NB4 (cell line): ENCODE data around the gene CNGA2.

Experiments
- DNase-seq: peaks from one replicate; pipeline ENCODE4 v3.0.0; 2010; ENCODE audit warnings: low read depth
- H3K4me3 ChIP-seq: one replicate; pipeline ENCODE4 v1.5.1; 2011; ENCODE audit warnings: mild to moderate bottlenecking, low read depth, low read length, moderate library complexity
- MYC ChIP-seq: IDR thresholded peaks from 2 replicates; pipeline ENCODE4 v1.6.1; 2011; ENCODE audit warnings: low read depth, low read length
- POLR2A ChIP-seq: IDR thresholded peaks from 2 replicates; pipeline ENCODE4 v1.6.1; 2011; ENCODE audit warnings: mild to moderate bottlenecking; ENCODE audit not compliant: insufficient read length; ENCODE audit errors: extremely low read depth
- TF ChIP-seq, protein P1 (sequence below): IDR thresholded peaks from one replicate; pipeline ENCODE4 v1.5.1; 2012; ENCODE audit warnings: low read depth, low read length
- TF ChIP-seq, protein P2 (sequence below): IDR thresholded peaks from 2 replicates; pipeline ENCODE4 v1.6.1; 2011; ENCODE audit warnings: low read depth, low read length

Gene CNGA2

DNA sequence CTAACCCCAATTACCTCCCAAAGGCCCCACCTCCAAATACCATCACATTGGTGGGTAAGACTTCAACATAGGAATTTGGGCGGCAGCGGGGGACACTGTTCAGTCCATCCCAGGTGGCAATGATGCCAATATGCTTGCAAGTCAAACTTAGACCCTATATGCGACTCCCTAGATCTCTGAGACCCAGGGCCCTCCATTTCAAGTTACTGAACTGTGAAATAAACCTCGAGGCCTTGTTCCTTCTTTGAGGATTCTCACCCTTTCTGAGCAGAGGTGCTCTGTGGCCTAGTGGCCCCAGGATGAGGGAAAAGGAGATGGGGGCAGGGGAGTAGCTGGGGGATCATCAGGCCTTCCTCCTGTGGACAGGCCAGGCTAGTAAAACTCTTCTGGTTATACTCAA lies 44.7 kb downstream of the CNGA2 start:
- DNase-seq, result no peak
- TF ChIP-seq POLR2A (no peak), MYC (no peak)
- TF ChIP-seq, protein P1, sequence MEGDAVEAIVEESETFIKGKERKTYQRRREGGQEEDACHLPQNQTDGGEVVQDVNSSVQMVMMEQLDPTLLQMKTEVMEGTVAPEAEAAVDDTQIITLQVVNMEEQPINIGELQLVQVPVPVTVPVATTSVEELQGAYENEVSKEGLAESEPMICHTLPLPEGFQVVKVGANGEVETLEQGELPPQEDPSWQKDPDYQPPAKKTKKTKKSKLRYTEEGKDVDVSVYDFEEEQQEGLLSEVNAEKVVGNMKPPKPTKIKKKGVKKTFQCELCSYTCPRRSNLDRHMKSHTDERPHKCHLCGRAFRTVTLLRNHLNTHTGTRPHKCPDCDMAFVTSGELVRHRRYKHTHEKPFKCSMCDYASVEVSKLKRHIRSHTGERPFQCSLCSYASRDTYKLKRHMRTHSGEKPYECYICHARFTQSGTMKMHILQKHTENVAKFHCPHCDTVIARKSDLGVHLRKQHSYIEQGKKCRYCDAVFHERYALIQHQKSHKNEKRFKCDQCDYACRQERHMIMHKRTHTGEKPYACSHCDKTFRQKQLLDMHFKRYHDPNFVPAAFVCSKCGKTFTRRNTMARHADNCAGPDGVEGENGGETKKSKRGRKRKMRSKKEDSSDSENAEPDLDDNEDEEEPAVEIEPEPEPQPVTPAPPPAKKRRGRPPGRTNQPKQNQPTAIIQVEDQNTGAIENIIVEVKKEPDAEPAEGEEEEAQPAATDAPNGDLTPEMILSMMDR, result no peak
- TF ChIP-seq, protein P2, sequence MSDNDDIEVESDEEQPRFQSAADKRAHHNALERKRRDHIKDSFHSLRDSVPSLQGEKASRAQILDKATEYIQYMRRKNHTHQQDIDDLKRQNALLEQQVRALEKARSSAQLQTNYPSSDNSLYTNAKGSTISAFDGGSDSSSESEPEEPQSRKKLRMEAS, result no peak

DNA sequence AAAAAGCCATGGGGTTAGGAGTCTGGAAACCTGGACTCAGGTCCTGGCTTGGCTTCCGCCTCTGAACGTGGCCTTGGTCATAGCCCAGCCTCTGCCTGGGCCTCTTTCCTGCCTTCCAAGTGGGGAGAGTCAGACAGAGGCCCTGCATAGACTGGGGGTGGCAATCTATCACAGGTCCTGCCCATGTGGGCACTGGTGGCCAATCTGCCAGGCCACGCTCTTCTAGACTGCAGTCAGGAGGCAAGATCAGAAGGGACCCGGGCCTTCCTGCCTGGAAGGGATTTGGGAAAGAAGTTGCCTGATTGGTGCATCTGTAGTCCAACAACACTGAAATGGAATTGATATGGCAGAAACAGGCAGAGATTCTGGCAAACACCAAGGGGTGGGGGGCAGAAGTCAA lies 46.1 kb downstream of the CNGA2 start:
- no peak overlapping the region for H3K4me3 ChIP-seq
- no peak for TF ChIP-seq MYC
- DNase-seq, result no peak

More for the DNA sequence above, 44.7 kb downstream of the CNGA2 start:
- H3K4me3 ChIP-seq, result no peak overlapping the region

DNA sequence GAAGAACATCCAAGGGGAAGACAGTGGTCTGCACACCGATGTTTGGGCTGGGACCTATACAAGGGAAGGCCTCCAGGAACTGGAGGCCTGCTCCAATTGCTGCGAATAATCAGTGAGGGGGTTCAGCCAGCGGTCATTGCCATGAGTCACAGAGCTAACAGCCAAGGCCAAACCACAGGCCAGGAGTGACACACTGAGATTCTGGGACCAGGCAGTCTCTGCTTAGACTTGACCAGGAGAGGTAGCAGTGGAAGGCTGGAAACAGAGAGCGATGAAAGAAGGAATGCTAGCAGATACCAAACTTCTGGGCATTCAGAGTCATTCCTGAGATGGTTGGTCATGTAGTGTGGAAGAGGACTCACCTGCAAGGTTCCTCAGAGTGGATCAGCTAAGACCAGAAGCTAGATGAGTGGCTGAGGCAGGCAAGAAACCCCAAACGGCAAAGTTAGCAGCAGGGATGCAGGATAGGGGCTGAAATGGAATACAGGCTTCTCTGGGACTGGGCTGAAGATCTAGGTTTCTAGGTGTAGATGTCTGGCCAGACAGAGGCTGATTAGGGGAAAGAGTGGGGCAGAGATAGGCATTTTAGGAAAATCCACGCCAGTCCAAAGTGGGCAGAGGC lies 54.7 kb downstream of the CNGA2 start:
- TF ChIP-seq MYC, result no peak
- TF ChIP-seq, protein P1, result no peak
- no peak for TF ChIP-seq POLR2A
- TF ChIP-seq, protein P2, result no peak
- H3K4me3 ChIP-seq, result no peak overlapping the region
- DNase-seq, result no peak

DNA sequence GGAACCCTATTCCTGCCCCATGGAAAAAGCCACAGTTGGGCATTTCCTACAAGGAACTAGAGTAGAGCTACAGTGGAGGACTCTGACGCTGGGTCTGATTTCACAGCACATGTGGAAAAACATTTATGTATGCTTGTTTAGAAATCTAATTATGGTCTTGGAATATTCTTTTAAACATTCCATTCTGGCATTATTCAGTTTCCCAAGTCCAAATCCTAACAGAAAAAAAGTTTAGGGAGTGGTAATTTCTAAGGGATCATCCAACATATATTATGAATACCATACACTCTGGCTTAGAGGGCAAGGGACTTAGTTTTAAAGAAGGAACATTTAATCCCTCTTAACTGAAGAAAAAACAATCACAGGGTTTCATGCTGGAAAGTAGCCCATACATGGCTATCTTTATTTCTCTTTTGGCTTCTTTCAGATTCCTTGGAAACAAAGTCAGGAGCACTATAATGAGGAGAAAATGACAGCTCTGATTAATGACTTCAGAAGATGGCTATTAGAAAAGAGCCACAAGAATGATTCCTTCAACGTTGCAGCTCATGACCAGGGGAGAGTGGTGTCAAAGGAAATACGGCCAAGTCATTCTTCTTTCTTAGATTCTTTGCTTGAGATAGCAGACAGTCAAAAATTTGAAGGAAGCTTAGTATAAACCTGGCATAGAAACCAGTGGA lies 56.1 kb downstream of the CNGA2 start:
- H3K4me3 ChIP-seq, result no peak overlapping the region
- TF ChIP-seq, protein P2, result no peak
- TF ChIP-seq POLR2A (no peak), MYC (no peak)
- TF ChIP-seq, protein P1, result no peak
- DNase-seq, result no peak

DNA sequence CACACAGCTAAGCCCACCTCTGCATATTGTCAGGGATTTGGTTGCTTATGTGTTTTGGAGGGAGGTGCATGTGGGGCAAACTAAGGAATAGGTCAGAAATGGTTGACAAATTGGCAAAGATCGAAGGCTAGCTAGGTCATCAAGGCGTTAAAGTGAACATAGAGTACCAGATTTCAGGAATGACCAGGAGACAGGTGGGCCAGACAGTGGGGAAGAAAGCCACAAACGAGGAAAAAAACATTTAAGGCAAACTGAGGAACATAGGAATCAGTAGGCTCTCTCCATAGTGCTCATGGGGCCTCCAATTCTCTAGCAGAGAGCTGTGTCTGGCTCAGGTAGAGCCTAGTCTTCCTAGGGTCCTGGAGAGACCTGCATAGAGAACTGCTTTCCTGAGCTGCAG lies 57.4 kb downstream of the CNGA2 start:
- no peak for TF ChIP-seq POLR2A
- no peak for TF ChIP-seq MYC
- TF ChIP-seq, protein P2, result no peak
- TF ChIP-seq, protein P1, result no peak
- H3K4me3 ChIP-seq, result no peak overlapping the region
- DNase-seq, result no peak

DNA sequence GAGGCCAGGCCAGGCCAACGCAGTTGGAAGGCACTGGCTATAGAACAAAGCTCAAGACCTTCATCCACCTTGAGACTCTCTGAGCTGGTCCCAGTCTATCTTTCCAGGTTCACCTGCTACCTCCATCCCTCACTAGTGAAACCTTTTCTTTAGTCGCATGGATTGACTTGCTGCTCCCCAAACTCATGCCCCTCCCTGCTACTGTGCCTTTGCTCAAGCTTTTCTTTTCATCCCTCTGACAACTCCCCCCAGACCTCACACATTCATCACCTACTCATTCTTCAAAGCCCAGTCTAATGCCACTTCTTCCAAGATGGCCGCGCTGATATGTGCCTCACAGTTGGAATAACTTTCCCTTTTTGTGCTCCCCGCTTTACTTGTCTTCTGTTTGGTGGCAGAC lies 58.0 kb downstream of the CNGA2 start:
- DNase-seq, result no peak
- TF ChIP-seq MYC (no peak), POLR2A (no peak)
- TF ChIP-seq, protein P2, result no peak
- TF ChIP-seq, protein P1, result no peak

More for the DNA sequence above, 58.0 kb downstream of the CNGA2 start:
- no peak overlapping the region for H3K4me3 ChIP-seq
